IMR-90 (cell line): ENCODE measurements around the gene AFAP1L1. TPM values are rescaled to one million over a fixed set of nuclear protein-coding genes. Genes with fewer than 3 reads are reported as not detected.

Source experiments
- ATAC-seq: fragments of 200-7000 bp; cut with Tn5 transposase; 2 replicates; pipeline ENCODE4 v1.9.1; 2020; ENCODE audit warnings: low read depth, mild to moderate bottlenecking, moderate library complexity
- BruUV-seq: library from RNA; stranded (reverse); fragments of 400-500 nt; replicated peaks from 2 replicates; lab custom pipeline; 2021; lab: Mats Ljungman, UMichigan
- CTCF ChIA-PET: fragments of 300-600 bp; formaldehyde crosslinking; extraction: SDS; loops from one replicate; lab custom pipeline; 2021; ENCODE audit warnings: antibody characterized with exemption; lab: Yijun Ruan, JAX
- POLR2A ChIA-PET: fragments of 300-600 bp; sonication (Branson Sonifier 250); formaldehyde crosslinking; loops from one replicate; lab custom pipeline; 2022; ENCODE audit warnings: antibody characterized with exemption; ENCODE audit not compliant: unreplicated experiment; lab: Charles Lee
- DNase-seq: peaks from one replicate; pipeline ENCODE4 v3.0.0; 2013
- H2AFZ ChIP-seq: replicated peaks from 2 replicates; pipeline ENCODE3; 2013; ENCODE audit warnings: low read length, mild to moderate bottlenecking; ENCODE audit not compliant: poor library complexity
- H2AK5ac ChIP-seq: 2 replicates; pipeline ENCODE4 v1.6.1; 2013; ENCODE audit warnings: low read depth, low read length, inconsistent platforms
- H2AK9ac ChIP-seq: replicated peaks from 2 replicates; pipeline ENCODE3; 2013; ENCODE audit warnings: mild to moderate bottlenecking, low read depth, low read length, moderate library complexity; ENCODE audit not compliant: poor library complexity
- H2BK120ac ChIP-seq: 2 replicates; pipeline ENCODE4 v1.6.1; 2013; ENCODE audit warnings: low read depth, low read length, inconsistent platforms
- H2BK15ac ChIP-seq: 3 replicates; pipeline ENCODE4 v1.6.1; 2013; ENCODE audit warnings: low read depth, low read length, inconsistent platforms
- H2BK20ac ChIP-seq: 2 replicates; pipeline ENCODE4 v1.6.1; 2013; ENCODE audit warnings: low read depth, mild to moderate bottlenecking, inconsistent platforms, low read length, moderate library complexity
- H2BK5ac ChIP-seq: 2 replicates; pipeline ENCODE4 v1.6.1; 2013; ENCODE audit warnings: mild to moderate bottlenecking, low read depth, low read length, inconsistent platforms; ENCODE audit not compliant: poor library complexity, severe bottlenecking
- H3K14ac ChIP-seq: replicated peaks from 2 replicates; pipeline ENCODE4 v1.6.1; 2013; ENCODE audit warnings: low read depth, low read length, inconsistent platforms
- H3K18ac ChIP-seq: 2 replicates; pipeline ENCODE4 v1.6.1; 2013; ENCODE audit warnings: low read depth, low read length, control low read depth
- H3K23ac ChIP-seq: 2 replicates; pipeline ENCODE4 v1.6.1; 2013; ENCODE audit warnings: low read depth, low read length, inconsistent platforms
- H3K27ac ChIP-seq: 2 replicates; pipeline ENCODE4 v1.5.1; 2013; ENCODE audit warnings: mild to moderate bottlenecking, control low read depth, low read length; ENCODE audit not compliant: insufficient read depth
- H3K27me3 ChIP-seq: 2 replicates; pipeline ENCODE4 v1.6.1; 2013; ENCODE audit warnings: low read length; ENCODE audit not compliant: control insufficient read depth, insufficient read depth
- H3K36me3 ChIP-seq: 2 replicates; pipeline ENCODE4 v1.6.1; 2013; ENCODE audit warnings: low read length, mixed read lengths; ENCODE audit not compliant: control insufficient read depth, insufficient read depth
- H3K4ac ChIP-seq: 2 replicates; pipeline ENCODE4 v1.6.1; 2013; ENCODE audit warnings: low read depth, low read length, inconsistent platforms
- H3K4me1 ChIP-seq: 2 replicates; pipeline ENCODE4 v1.6.1; 2013; ENCODE audit warnings: low read length, mixed read lengths; ENCODE audit not compliant: control insufficient read depth, insufficient read depth
- H3K4me2 ChIP-seq: 2 replicates; pipeline ENCODE4 v1.6.1; 2013; ENCODE audit warnings: low read depth, mild to moderate bottlenecking, control low read depth, low read length, moderate library complexity
- H3K4me3 ChIP-seq: 2 replicates; pipeline ENCODE4 v1.5.1; 2013; ENCODE audit warnings: low read depth, mild to moderate bottlenecking, control low read depth, low read length, moderate library complexity; ENCODE audit not compliant: insufficient read depth
- H3K56ac ChIP-seq: 2 replicates; pipeline ENCODE4 v1.6.1; 2013; ENCODE audit warnings: low read length, inconsistent platforms; ENCODE audit not compliant: insufficient read depth; ENCODE audit errors: extremely low read depth
- H3K79me1 ChIP-seq, 2 experiments: 2 replicates each; pipeline ENCODE4 v1.6.1; 2013; ENCODE audit warnings: low read length in 2 of 2, inconsistent platforms in 1 of 2, low read depth in 1 of 2
- H3K9ac ChIP-seq: 2 replicates; pipeline ENCODE4 v1.6.1; 2013; ENCODE audit warnings: low read depth, low read length, control low read depth
- H3K9me1 ChIP-seq: 2 replicates; pipeline ENCODE4 v1.6.1; 2013; ENCODE audit warnings: low read length, inconsistent platforms; ENCODE audit not compliant: insufficient read depth
- H3K9me3 ChIP-seq: 2 replicates; pipeline ENCODE4 v1.6.1; 2013; ENCODE audit warnings: low read length; ENCODE audit not compliant: control insufficient read depth, insufficient read depth
- H4K20me1 ChIP-seq: 2 replicates; pipeline ENCODE4 v1.6.1; 2013; ENCODE audit warnings: low read length, inconsistent platforms; ENCODE audit not compliant: insufficient read depth
- H4K5ac ChIP-seq: 2 replicates; pipeline ENCODE4 v1.6.1; 2013; ENCODE audit warnings: mild to moderate bottlenecking, low read depth, low read length, control low read depth
- H4K8ac ChIP-seq, 2 experiments: 2 replicates each; pipeline ENCODE4 v1.6.1; 2013; ENCODE audit warnings: low read depth in 2 of 2, low read length in 2 of 2, control low read depth in 1 of 2, inconsistent platforms in 1 of 2
- H4K91ac ChIP-seq: 2 replicates; pipeline ENCODE4 v1.6.1; 2013; ENCODE audit warnings: low read depth, low read length, inconsistent platforms; ENCODE audit not compliant: insufficient read depth
- RAD21 ChIP-seq: IDR thresholded peaks from 2 replicates; pipeline ENCODE4 v1.6.1; 2012; ENCODE audit warnings: low read length, improper control_type of control experiment
- WGBS, 2 experiments: methylation state at CpG; one replicate each; pipeline versions ENCODE4 v1.1.5 to v1.1.7; 2013; ENCODE audit warnings: missing lambda C conversion rate in 2 of 2; ENCODE audit not compliant: insufficient read length in 1 of 2; ENCODE audit errors: extremely low coverage in 2 of 2; 5-methylcytosine and 5-hydroxymethylcytosine counted together
- dilution Hi-C: fragments of 300-500 bp; cut with HindIII; formaldehyde crosslinking; loops from one replicate; pipeline ENCODE4 v1.14.3; 2018; ENCODE audit warnings: low sequenced_read_pairs; ENCODE audit not compliant: unreplicated experiment
- in situ Hi-C: fragments of 300-500 bp; cut with MboI; formaldehyde crosslinking; loops from 3 replicates; pipeline ENCODE4 v1.14.3; 2019; ENCODE audit warnings: low sequenced_read_pairs, inconsistent platforms, mixed read lengths
- intact Hi-C: fragments of 100-400 bp; cut with micrococcal nuclease; formaldehyde crosslinking; loops from 2 replicates; pipeline ENCODE4 v1.10.0; 2022
- polyA plus RNA-seq, 3 experiments: library from polyadenylated mRNA; depleted of rRNA; stranded (reverse); fragments of >200 nt; gene quantifications; 2 replicates each; pipeline ENCODE4 v1.2.3, GENCODE V29; 2012; ENCODE audit warnings: low replicate concordance in 1 of 3
- total RNA-seq: library from RNA; depleted of rRNA; stranded (reverse); fragments of >200 nt; gene quantifications from 2 replicates; pipeline ENCODE4 v1.2.3, GENCODE V29; 2012

Gene AFAP1L1
- total and polyA plus RNA-seq, 2 of the 4 experiments (the other 2 are of a cell fraction) = 3.3 to 5.7 TPM

DNA sequence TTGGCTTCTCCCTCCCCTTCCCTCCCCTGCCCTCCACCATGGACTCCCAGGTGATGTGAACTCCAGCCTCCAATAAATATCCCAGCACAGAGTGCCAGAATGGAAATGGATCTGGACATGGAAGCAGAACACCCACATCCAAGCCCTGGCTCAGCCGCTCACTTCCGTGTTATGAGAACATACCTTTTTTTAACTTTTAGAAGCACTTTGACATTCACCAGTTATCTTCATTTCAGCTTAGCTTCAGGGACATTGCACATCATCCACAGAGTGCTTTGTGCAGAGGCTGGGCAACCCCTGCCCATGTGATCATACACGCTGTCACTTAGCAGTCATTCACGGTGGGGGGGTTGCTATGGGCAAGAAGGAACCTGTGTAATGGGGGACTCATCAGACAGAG lies 9.1 kb downstream of the AFAP1L1 start:
- Histone ChIP-seq H3K27me3 (no peaks in the 10 kb centered on the region; the same call in 1 of the 2 replicates), H2AK5ac (no peak overlapping the region), H2BK120ac (no peak overlapping the region), H3K9me1 (peaks cover 15% of the 10 kb centered on the region), H3K56ac (no peak overlapping the region), H3K9me3 (no peaks in the 10 kb centered on the region), H4K20me1 (peaks cover 4% of the 10 kb centered on the region; the same call in 1 of the 2 replicates), H3K79me1 (peaks cover 0 to 14% of the 10 kb centered on the region in 2 experiments; a peak in 1 of 4 replicates), H3K4me1 (peaks cover 4% of the 10 kb centered on the region), H3K14ac (no peak overlapping the region), H4K5ac (no peak overlapping the region), H2AK9ac (no peak overlapping the region), H3K4me3 (no peak overlapping the region), H2BK5ac (no peak overlapping the region), H3K4me2 (no peak overlapping the region), H3K9ac (no peak overlapping the region), H2AFZ (no peak overlapping the region), H3K23ac (no peak overlapping the region), H3K36me3 (no peaks in the 10 kb centered on the region), H4K8ac (no peak overlapping the region), H3K27ac (no peak overlapping the region), H3K4ac (no peak overlapping the region), H2BK20ac (no peak overlapping the region), H3K18ac (no peak overlapping the region), H2BK15ac (no peak overlapping the region), H4K91ac (no peak overlapping the region)
- in situ Hi-C loops (no loop called here), intact Hi-C loops (no loop called here), dilution Hi-C loops (no loop called here)
- DNase-seq = no peak
- no CpG with 5 or more reads among the region's 4 CpGs for WGBS, 2 experiments
- CTCF ChIA-PET = interaction anchor here (1.0 kb wide), 1 partner anchor 15 kb away, joined by 4 read pairs; no protein-coding TSS in a partner anchor
- TF ChIP-seq RAD21 = no peak
- no TSS peak for BruUV-seq
- no peak for ATAC-seq
- POLR2A ChIA-PET = no interaction called here
